ENCODE data around the gene UTP14C. TPM values are rescaled to one million over a fixed set of nuclear protein-coding genes. Genes with fewer than 3 reads are reported as not detected.

The UTP14C gene
- total RNA-seq, 1 experiment from 2014 or later, result 11.2 TPM

DNA sequence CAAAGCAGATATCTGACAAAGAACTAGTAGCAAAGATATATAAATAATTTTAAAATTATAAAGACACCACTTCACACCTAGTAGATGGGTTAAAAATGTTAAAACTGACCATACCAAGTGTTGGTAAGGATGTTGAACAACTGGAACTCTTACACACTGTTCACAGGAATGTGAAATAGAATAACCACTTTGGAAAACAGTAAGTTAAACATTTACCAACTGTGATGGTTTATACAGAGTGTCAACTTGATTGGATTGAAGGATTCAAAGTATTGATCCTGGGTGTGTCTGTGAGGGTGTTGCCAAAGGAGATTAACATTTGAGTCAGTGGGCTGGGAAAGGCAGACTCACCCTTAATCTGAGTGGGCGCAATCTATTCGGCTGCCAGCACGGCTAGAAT, 19.2 kb downstream of the UTP14C start:
- ATAC-seq, result no peak
- H3K4me1 ChIP-seq (ENCODE audit: control insufficient read depth, insufficient read depth, low read length), result no peaks in the 10 kb centered on the region
- H3K27me3 ChIP-seq (ENCODE audit: control insufficient read depth, insufficient read depth, low read length), result no peaks in the 10 kb centered on the region
- no peaks in the 10 kb centered on the region for H3K36me3 ChIP-seq (ENCODE audit: control insufficient read depth, insufficient read depth, low read length)
- no peak for TF ChIP-seq TCF7L2 (IDR thresholded peaks at IDR 0.05; ENCODE audit: low read depth, low read length)
- TF ChIP-seq, protein P1, sequence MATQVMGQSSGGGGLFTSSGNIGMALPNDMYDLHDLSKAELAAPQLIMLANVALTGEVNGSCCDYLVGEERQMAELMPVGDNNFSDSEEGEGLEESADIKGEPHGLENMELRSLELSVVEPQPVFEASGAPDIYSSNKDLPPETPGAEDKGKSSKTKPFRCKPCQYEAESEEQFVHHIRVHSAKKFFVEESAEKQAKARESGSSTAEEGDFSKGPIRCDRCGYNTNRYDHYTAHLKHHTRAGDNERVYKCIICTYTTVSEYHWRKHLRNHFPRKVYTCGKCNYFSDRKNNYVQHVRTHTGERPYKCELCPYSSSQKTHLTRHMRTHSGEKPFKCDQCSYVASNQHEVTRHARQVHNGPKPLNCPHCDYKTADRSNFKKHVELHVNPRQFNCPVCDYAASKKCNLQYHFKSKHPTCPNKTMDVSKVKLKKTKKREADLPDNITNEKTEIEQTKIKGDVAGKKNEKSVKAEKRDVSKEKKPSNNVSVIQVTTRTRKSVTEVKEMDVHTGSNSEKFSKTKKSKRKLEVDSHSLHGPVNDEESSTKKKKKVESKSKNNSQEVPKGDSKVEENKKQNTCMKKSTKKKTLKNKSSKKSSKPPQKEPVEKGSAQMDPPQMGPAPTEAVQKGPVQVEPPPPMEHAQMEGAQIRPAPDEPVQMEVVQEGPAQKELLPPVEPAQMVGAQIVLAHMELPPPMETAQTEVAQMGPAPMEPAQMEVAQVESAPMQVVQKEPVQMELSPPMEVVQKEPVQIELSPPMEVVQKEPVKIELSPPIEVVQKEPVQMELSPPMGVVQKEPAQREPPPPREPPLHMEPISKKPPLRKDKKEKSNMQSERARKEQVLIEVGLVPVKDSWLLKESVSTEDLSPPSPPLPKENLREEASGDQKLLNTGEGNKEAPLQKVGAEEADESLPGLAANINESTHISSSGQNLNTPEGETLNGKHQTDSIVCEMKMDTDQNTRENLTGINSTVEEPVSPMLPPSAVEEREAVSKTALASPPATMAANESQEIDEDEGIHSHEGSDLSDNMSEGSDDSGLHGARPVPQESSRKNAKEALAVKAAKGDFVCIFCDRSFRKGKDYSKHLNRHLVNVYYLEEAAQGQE (IDR thresholded peaks at IDR 0.05; ENCODE audit: insufficient read depth in 1 of 2, low read depth in 2 of 2, low read length in 1 of 2), result no peak
- intact Hi-C loops (cut with micrococcal nuclease; ENCODE audit: unreplicated experiment), result no loop called here
- no peak overlapping the region for H3K27ac ChIP-seq (ENCODE audit: low read length)
- H3K4me3 ChIP-seq (ENCODE audit: low read depth in 2 of 2, low read length in 2 of 2), result no peak overlapping the region
- BruUV-seq (replicated peaks), result no TSS peak
- no peaks in the 10 kb centered on the region for H3K9me3 ChIP-seq (ENCODE audit: control insufficient read depth, insufficient read depth, low read depth, low read length)
- in situ Hi-C loops (cut with HindIII; ENCODE audit: low pct_unique_long_range_greater_than_20kb, low sequenced_read_pairs), result no loop called here
- no peak for DNase-seq (ENCODE audit: low read depth, low spot score)
- ChIA-PET POLR2A (no interaction called here), CTCF (no interaction called here)

DNA sequence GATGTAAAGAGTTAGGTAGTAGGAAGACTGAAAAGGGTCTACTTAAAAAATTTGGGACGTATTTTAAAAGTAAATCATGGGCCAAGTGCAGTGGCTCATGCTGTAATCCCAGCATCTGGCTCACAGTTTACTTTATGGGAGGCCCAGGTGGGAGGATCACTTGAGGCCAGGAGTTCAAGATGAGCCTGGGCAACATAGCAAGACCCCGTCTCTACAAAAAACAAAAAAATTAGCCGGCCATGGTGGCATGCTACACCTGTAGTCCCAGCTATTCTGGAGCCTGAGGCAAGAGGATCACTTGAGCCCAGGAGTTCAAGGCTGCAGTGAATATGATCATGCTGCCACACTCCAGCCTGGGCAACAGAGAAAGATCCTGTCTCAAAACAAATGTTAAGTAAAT, 23.0 kb downstream of the UTP14C start:
- no peak for ATAC-seq
- Histone ChIP-seq H3K4me1 (ENCODE audit: control insufficient read depth, insufficient read depth, low read length) (no peaks in the 10 kb centered on the region), H3K36me3 (ENCODE audit: control insufficient read depth, insufficient read depth, low read length) (no peaks in the 10 kb centered on the region), H3K9me3 (ENCODE audit: control insufficient read depth, insufficient read depth, low read depth, low read length) (no peaks in the 10 kb centered on the region), H3K27me3 (ENCODE audit: control insufficient read depth, insufficient read depth, low read length) (no peaks in the 10 kb centered on the region), H3K4me3 (ENCODE audit: low read depth in 2 of 2, low read length in 2 of 2) (no peak overlapping the region), H3K27ac (ENCODE audit: low read length) (no peak overlapping the region)
- in situ Hi-C loops (cut with HindIII; ENCODE audit: low pct_unique_long_range_greater_than_20kb, low sequenced_read_pairs), result no loop called here
- no peak for DNase-seq (ENCODE audit: low read depth, low spot score)
- ChIA-PET POLR2A (no interaction called here), CTCF (no interaction called here)
- TF ChIP-seq, protein P2, sequence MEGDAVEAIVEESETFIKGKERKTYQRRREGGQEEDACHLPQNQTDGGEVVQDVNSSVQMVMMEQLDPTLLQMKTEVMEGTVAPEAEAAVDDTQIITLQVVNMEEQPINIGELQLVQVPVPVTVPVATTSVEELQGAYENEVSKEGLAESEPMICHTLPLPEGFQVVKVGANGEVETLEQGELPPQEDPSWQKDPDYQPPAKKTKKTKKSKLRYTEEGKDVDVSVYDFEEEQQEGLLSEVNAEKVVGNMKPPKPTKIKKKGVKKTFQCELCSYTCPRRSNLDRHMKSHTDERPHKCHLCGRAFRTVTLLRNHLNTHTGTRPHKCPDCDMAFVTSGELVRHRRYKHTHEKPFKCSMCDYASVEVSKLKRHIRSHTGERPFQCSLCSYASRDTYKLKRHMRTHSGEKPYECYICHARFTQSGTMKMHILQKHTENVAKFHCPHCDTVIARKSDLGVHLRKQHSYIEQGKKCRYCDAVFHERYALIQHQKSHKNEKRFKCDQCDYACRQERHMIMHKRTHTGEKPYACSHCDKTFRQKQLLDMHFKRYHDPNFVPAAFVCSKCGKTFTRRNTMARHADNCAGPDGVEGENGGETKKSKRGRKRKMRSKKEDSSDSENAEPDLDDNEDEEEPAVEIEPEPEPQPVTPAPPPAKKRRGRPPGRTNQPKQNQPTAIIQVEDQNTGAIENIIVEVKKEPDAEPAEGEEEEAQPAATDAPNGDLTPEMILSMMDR (IDR thresholded peaks at IDR 0.05), result no peak
- TF ChIP-seq POLR2AphosphoS5 (IDR thresholded peaks at IDR 0.05; ENCODE audit: low read depth, low read length) (no peak), SIN3A (IDR thresholded peaks at IDR 0.05; ENCODE audit: borderline replicate concordance, insufficient read depth, low read depth, low read length) (no peak), TCF7L2 (IDR thresholded peaks at IDR 0.05; ENCODE audit: low read depth, low read length) (no peak)
- TF ChIP-seq, protein P1 (IDR thresholded peaks at IDR 0.05; ENCODE audit: insufficient read depth in 1 of 2, low read depth in 2 of 2, low read length in 1 of 2), result no peak
- intact Hi-C loops (cut with micrococcal nuclease; ENCODE audit: unreplicated experiment), result no loop called here
- no TSS peak for BruUV-seq (replicated peaks)

All from Panc1 (cell line).